Aorta (tissue), 5 donors: ENCODE measurements around the gene KIAA0586. TPM values are rescaled to one million over a fixed set of nuclear protein-coding genes. Genes with fewer than 3 reads are reported as not detected.
A peak's percentile ranks its signal among the peaks of the same experiment; 100 is the strongest.

Experiments
- ATAC-seq: fragments of 200-7000 bp; cut with Tn5 transposase; one replicate; pipeline ENCODE4 v1.9.1; 2022; ENCODE audit warnings: moderate library complexity; ENCODE audit not compliant: low FRiP score
- DNase-seq, 2 donors: peaks; one replicate each; pipeline ENCODE4 v3.0.0-alpha.2; 2020
- H3K27ac ChIP-seq, 2 donors: one replicate each; pipeline ENCODE4 v1.5.1; 2013; ENCODE audit warnings: low read length in 2 of 2, mild to moderate bottlenecking in 2 of 2, moderate library complexity in 2 of 2, control low read depth in 1 of 2, inconsistent platforms in 1 of 2, low read depth in 1 of 2
- H3K27me3 ChIP-seq, 2 donors: one replicate each; pipeline ENCODE4 v1.6.1; 2013; ENCODE audit warnings: control low read depth in 1 of 2, low read length in 1 of 2, mild to moderate bottlenecking in 1 of 2, moderate library complexity in 1 of 2; ENCODE audit not compliant: insufficient read depth in 2 of 2, control insufficient read depth in 1 of 2
- H3K36me3 ChIP-seq, 2 donors: one replicate each; pipeline ENCODE4 v1.6.1; 2013; ENCODE audit warnings: control low read depth in 1 of 2, low read length in 1 of 2, mild to moderate bottlenecking in 1 of 2; ENCODE audit not compliant: insufficient read depth in 2 of 2, control insufficient read depth in 1 of 2
- H3K4me1 ChIP-seq, 2 donors: one replicate each; pipeline ENCODE4 v1.6.1; 2013; ENCODE audit warnings: low read length in 2 of 2, control low read depth in 1 of 2, mild to moderate bottlenecking in 1 of 2, moderate library complexity in 1 of 2; ENCODE audit not compliant: insufficient read depth in 2 of 2, control insufficient read depth in 1 of 2
- H3K4me3 ChIP-seq, 2 donors: one replicate each; pipeline ENCODE4 v1.5.1; 2013; ENCODE audit warnings: low read length in 2 of 2, control low read depth in 1 of 2, mild to moderate bottlenecking in 1 of 2
- H3K9me3 ChIP-seq: one replicate; pipeline ENCODE4 v1.6.1; 2013; ENCODE audit warnings: mild to moderate bottlenecking, low read length; ENCODE audit not compliant: control insufficient read depth
- WGBS, 2 donors: extraction: QIAGEN DNeasy Blood & Tissue Kit; methylation state at CpG; one replicate each; pipeline ENCODE4 v1.1.7; 2013; 5-methylcytosine and 5-hydroxymethylcytosine counted together
- intact Hi-C, 2 donors: fragments of 100-400 bp; cut with DNase I; formaldehyde crosslinking; loops; one replicate each; pipeline versions ENCODE4 v1.14.2 to v1.15.0; 2022
- long read RNA-seq, 2 donors: library from polyadenylated mRNA; unstranded; transcript quantifications; one replicate each; pipeline ENCODE4 v2.0.0, GENCODE V29; 2020 to 2021
- polyA plus RNA-seq, 2 donors: library from polyadenylated mRNA; stranded (reverse); fragments of 200-250 nt; gene quantifications; one replicate each; pipeline ENCODE4 v1.2.3, GENCODE V29; 2013
- total RNA-seq, 2 donors: library from RNA; stranded (reverse); fragmentation: NEBNext Ultra II Directional; extraction: Animal tissue kit (Norgen Biotek cat#: 25700); gene quantifications; one replicate each; pipeline ENCODE4 v1.2.1, GENCODE V29; 2021
- donor health status: healthy with polysubstance abuse.
- donor health status: Bipolar disorder and iron deficiency.
- donor health status: DM: no; HTN: no; CAD: no.
- donor health status: DM: no; HTN: no; CAD: no.
- donor health status: DM: yes; HTN: yes; CAD: no.

The KIAA0586 gene
- total RNA-seq (10 to 100 TPM; 18.5 to 25.1 TPM), polyA plus RNA-seq (1 to 10 TPM; 2.8 to 8.8 TPM)
- long read RNA-seq, donor 1, partial matches to known transcripts, result 11 of 23 reads
- long read RNA-seq, donor 1, other reads (novel, unspliced or antisense), result 12 of 23 reads
- long read RNA-seq, donor 2, partial matches to known transcripts, result 3 of 12 reads
- long read RNA-seq, donor 2, other reads (novel, unspliced or antisense), result 9 of 12 reads

- DNase-seq (peak; percentile 98 to 99), ATAC-seq (peak; percentile 99)
- WGBS, 2 donors, result 0% methylated on average over 33 of the region's 33 CpGs
- intact Hi-C loops, result no loop called here
- Histone ChIP-seq H3K9me3 (no peaks in the 10 kb centered on the region), H3K27me3 (no peaks in the 10 kb centered on the region), H3K36me3 (no peaks in the 10 kb centered on the region), H3K4me3 (peak within 1 kb of the TSS; percentile 92 to 94), H3K4me1 (no peaks in the 10 kb centered on the region), H3K27ac (peak within 1 kb of the TSS; percentile 47 to 86)
Measured at GRCh38 chr14:58427281-58428117, at the start of gene KIAA0586, which contains the start of gene TIMM9. TSS of gene KIAA0586 (plus strand) at chr14:58427719. CDS start at chr14:58428265, 546 bp downstream. TSS of gene TIMM9 (minus strand) at chr14:58427531. CDS start at chr14:58411945, 15,586 bp downstream.

GRCh38 chr14:58390830-58391229, 36.7 kb upstream of the KIAA0586 start:
- H3K36me3 ChIP-seq, result no peaks in the 10 kb centered on the region
- DNase-seq (no peak), ATAC-seq (no peak)
- no peaks in the 10 kb centered on the region for H3K9me3 ChIP-seq
- H3K4me3 ChIP-seq, result no peak overlapping the region
- intact Hi-C loops, result loop anchor here in 1 of 2 donors (10.0 kb wide), 1 partner anchor 266 kb away; no protein-coding TSS in a partner anchor
- no peaks in the 10 kb centered on the region for H3K27me3 ChIP-seq
- 86 to 94% methylated on average over 2 of the region's 2 CpGs for WGBS, 2 donors
- H3K4me1 ChIP-seq, result no peaks in the 10 kb centered on the region
- H3K27ac ChIP-seq, result no peak overlapping the region

GRCh38 chr14:58395562-58395811, 32.0 kb upstream of the KIAA0586 start:
- H3K4me3 ChIP-seq, result peak overlapping the region; percentile 29 to 48
- intact Hi-C loops, result loop anchor here in 1 of 2 donors (10.0 kb wide), 1 partner anchor 271 kb away; no protein-coding TSS in a partner anchor
- no peak overlapping the region for H3K27ac ChIP-seq
- no peaks in the 10 kb centered on the region for H3K4me1 ChIP-seq
- ATAC-seq, result no peak
- H3K36me3 ChIP-seq, result no peaks in the 10 kb centered on the region
- DNase-seq, result no peak
- H3K9me3 ChIP-seq, result no peaks in the 10 kb centered on the region
- H3K27me3 ChIP-seq, result no peaks in the 10 kb centered on the region
- 13 to 14% methylated on average over 10 of the region's 10 CpGs for WGBS, 2 donors

- DNase-seq (peak; percentile 82 to 92), ATAC-seq (peak; percentile 93)
- no peaks in the 10 kb centered on the region for H3K9me3 ChIP-seq
- H3K4me3 ChIP-seq, result peak within 1 kb of the TSS; percentile 48 to 77
- H3K27ac ChIP-seq, result peak within 1 kb of the TSS in 1 of 2 donors; percentile 41
- H3K4me1 ChIP-seq, result no peaks in the 10 kb centered on the region
- intact Hi-C loops, result loop anchor here in 1 of 2 donors (10.0 kb wide), 1 partner anchor 271 kb away; no protein-coding TSS in a partner anchor
- no peaks in the 10 kb centered on the region for H3K27me3 ChIP-seq
- 8% methylated on average over 75 to 86 of the region's 86 CpGs for WGBS, 2 donors
- no peaks in the 10 kb centered on the region for H3K36me3 ChIP-seq
Measured at GRCh38 chr14:58395812-58396788, 31.4 kb upstream of the KIAA0586 start, which contains the start of gene TOMM20L. TSS of gene TOMM20L (plus strand) at chr14:58395930. CDS start at chr14:58395958, 28 bp downstream.

GRCh38 chr14:58397156-58397555, 30.4 kb upstream of the KIAA0586 start:
- intact Hi-C loops, result loop anchor here in 1 of 2 donors (10.0 kb wide), 1 partner anchor 272 kb away; no protein-coding TSS in a partner anchor
- Histone ChIP-seq H3K27me3 (no peaks in the 10 kb centered on the region), H3K27ac (no peak overlapping the region), H3K36me3 (peaks cover 0 to 1% of the 10 kb centered on the region in 2 donors), H3K9me3 (no peaks in the 10 kb centered on the region), H3K4me1 (no peaks in the 10 kb centered on the region), H3K4me3 (no peak overlapping the region)
- DNase-seq, result no peak
- ATAC-seq, result no peak
- WGBS, 2 donors, result 95 to 97% methylated on average over 6 of the region's 6 CpGs

GRCh38 chr14:58398495-58398894, 29.0 kb upstream of the KIAA0586 start:
- H3K9me3 ChIP-seq, result no peaks in the 10 kb centered on the region
- H3K36me3 ChIP-seq, result peaks cover 0 to 1% of the 10 kb centered on the region in 2 donors
- ATAC-seq (no peak), DNase-seq (no peak)
- H3K27me3 ChIP-seq, result no peaks in the 10 kb centered on the region
- H3K27ac ChIP-seq, result no peak overlapping the region
- intact Hi-C loops, result loop anchor here in 1 of 2 donors (10.0 kb wide), 1 partner anchor 274 kb away; no protein-coding TSS in a partner anchor
- no peaks in the 10 kb centered on the region for H3K4me1 ChIP-seq
- no peak overlapping the region for H3K4me3 ChIP-seq

GRCh38 chr14:58398895-58399294, 28.6 kb upstream of the KIAA0586 start:
- intact Hi-C loops, result loop anchor here in 1 of 2 donors (10.0 kb wide), 1 partner anchor 274 kb away; no protein-coding TSS in a partner anchor

GRCh38 chr14:58401587-58401986, 25.9 kb upstream of the KIAA0586 start:
- intact Hi-C loops, result no loop called here
- Histone ChIP-seq H3K36me3 (peaks cover 0 to 1% of the 10 kb centered on the region in 2 donors), H3K4me1 (no peaks in the 10 kb centered on the region), H3K27ac (no peak overlapping the region), H3K4me3 (no peak overlapping the region), H3K9me3 (no peaks in the 10 kb centered on the region), H3K27me3 (no peaks in the 10 kb centered on the region)
- no peak for ATAC-seq
- no peak for DNase-seq
- 85 to 89% methylated on average over 3 of the region's 3 CpGs for WGBS, 2 donors

More at GRCh38 chr14:58398895-58399294, 28.6 kb upstream of the KIAA0586 start:
- DNase-seq (no peak), ATAC-seq (no peak)
- Histone ChIP-seq H3K36me3 (peaks cover 0 to 1% of the 10 kb centered on the region in 2 donors), H3K27me3 (no peaks in the 10 kb centered on the region), H3K4me3 (no peak overlapping the region), H3K9me3 (no peaks in the 10 kb centered on the region), H3K4me1 (no peaks in the 10 kb centered on the region), H3K27ac (no peak overlapping the region)
- WGBS, 2 donors, result 88 to 89% methylated on average over 3 of the region's 3 CpGs
